Skeletal muscle tissue (tissue), 4 donors: ENCODE results near the gene RPS29. TPM values are rescaled to one million over a fixed set of nuclear protein-coding genes. Genes with fewer than 3 reads are reported as not detected.
"Not testable (repeated sequence)": the region's sequence is repeated elsewhere in the genome, so short reads cannot be mapped to it uniquely, and the experiment has no call there.

ENCODE experiments used
- H3K27ac ChIP-seq: one replicate; pipeline ENCODE4 v1.7.0; 2013; ENCODE audit warnings: mild to moderate bottlenecking, low read depth, low read length, inconsistent platforms
- H3K27me3 ChIP-seq, 3 donors: one replicate each; pipeline ENCODE4 v1.7.0; 2013; ENCODE audit warnings: low read length in 3 of 3; ENCODE audit not compliant: control insufficient read depth in 3 of 3, insufficient read depth in 3 of 3
- H3K36me3 ChIP-seq, 3 donors: one replicate each; pipeline ENCODE4 v1.7.0; 2013; ENCODE audit warnings: low read length in 3 of 3; ENCODE audit not compliant: control insufficient read depth in 3 of 3, insufficient read depth in 3 of 3
- H3K4me1 ChIP-seq, 3 donors: one replicate each; pipeline ENCODE4 v1.7.0; 2013; ENCODE audit warnings: low read length in 3 of 3, mild to moderate bottlenecking in 3 of 3; ENCODE audit not compliant: control insufficient read depth in 3 of 3, insufficient read depth in 3 of 3
- H3K4me3 ChIP-seq, 3 donors: one replicate each; pipeline ENCODE4 v1.7.0; 2013; ENCODE audit warnings: low read length in 3 of 3
- H3K9ac ChIP-seq, 3 donors: one replicate each; pipeline ENCODE4 v1.7.0; 2013; ENCODE audit warnings: low read length in 3 of 3, mild to moderate bottlenecking in 3 of 3, moderate library complexity in 2 of 3, low read depth in 1 of 3
- H3K9me3 ChIP-seq, 3 donors: one replicate each; pipeline ENCODE4 v1.7.0; 2013; ENCODE audit warnings: low read length in 3 of 3; ENCODE audit not compliant: control insufficient read depth in 3 of 3
- total RNA-seq: library from RNA; depleted of rRNA; stranded (reverse); fragments of >200 nt; gene quantifications from one replicate; pipeline ENCODE4 v1.2.3, GENCODE V29; 2014
- donor health status: Osteomylitis.

The RPS29 gene
- total RNA-seq, 1 donor from 2014 or later: 2,999 TPM

- Histone ChIP-seq H3K36me3 (peaks cover 0 to 2% (median 2%) of the 10 kb centered on the region in 3 donors), H3K4me3 (peak within 1 kb of the TSS; percentile 96 to 98 (median 96)), H3K9me3 (no peaks in the 10 kb centered on the region), H3K27ac (peak within 1 kb of the TSS; percentile 95), H3K9ac (peak within 1 kb of the TSS; percentile 96 to 98 (median 96)), H3K27me3 (no peaks in the 10 kb centered on the region), H3K4me1 (peaks cover 4 to 11% (median 5%) of the 10 kb centered on the region in 3 donors)
Measured at GRCh38 chr14:49598485-49599300, 12.5 kb upstream of the RPS29 start, which contains the start of gene LRR1. LRR1 (plus strand) TSS chr14:49598940; CDS start chr14:49599021, 81 bp downstream.

GRCh38 chr14:49598189-49598484 is 12.0 kb upstream of the RPS29 start:
- peaks cover 4 to 11% (median 5%) of the 10 kb centered on the region in 3 donors for H3K4me1 ChIP-seq
- H3K9me3 ChIP-seq: no peaks in the 10 kb centered on the region
- H3K4me3 ChIP-seq: peak overlapping the region; percentile 96 to 98 (median 96)
- H3K9ac ChIP-seq: peak overlapping the region; percentile 96 to 98 (median 96)
- peaks cover 0 to 2% (median 2%) of the 10 kb centered on the region in 3 donors for H3K36me3 ChIP-seq
- peak overlapping the region; percentile 95 for H3K27ac ChIP-seq
- no peaks in the 10 kb centered on the region for H3K27me3 ChIP-seq

GRCh38 chr14:49594347-49595091 is 8.3 kb upstream of the RPS29 start:
- Histone ChIP-seq H3K9me3 (no peaks in the 10 kb centered on the region), H3K4me1 (peaks cover 2 to 7% (median 5%) of the 10 kb centered on the region in 3 donors), H3K4me3 (no peak overlapping the region), H3K36me3 (peaks cover 0 to 2% (median 0%) of the 10 kb centered on the region in 3 donors), H3K9ac (no peak overlapping the region), H3K27me3 (no peaks in the 10 kb centered on the region), H3K27ac (no peak overlapping the region)

- Histone ChIP-seq H3K4me3 (no peak overlapping the region), H3K9me3 (no peaks in the 10 kb centered on the region), H3K4me1 (peaks cover 0 to 5% (median under 1%) of the 10 kb centered on the region in 3 donors), H3K36me3 (peaks cover 0 to under 1% (median 0%) of the 10 kb centered on the region in 3 donors), H3K27ac (no peak overlapping the region), H3K9ac (no peak overlapping the region), H3K27me3 (no peaks in the 10 kb centered on the region)
Measured at GRCh38 chr14:49593016-49593415, 6.8 kb upstream of the RPS29 start.

- peaks cover 5 to 9% (median 6%) of the 10 kb centered on the region in 3 donors for H3K4me1 ChIP-seq
- H3K9ac ChIP-seq: no peak overlapping the region
- H3K4me3 ChIP-seq: no peak overlapping the region
- H3K36me3 ChIP-seq: peaks cover under 1 to 3% (median 3%) of the 10 kb centered on the region in 3 donors
- H3K9me3 ChIP-seq: no peaks in the 10 kb centered on the region
- no peaks in the 10 kb centered on the region for H3K27me3 ChIP-seq
- no peak overlapping the region for H3K27ac ChIP-seq
Measured at GRCh38 chr14:49589387-49589786, 3.2 kb upstream of the RPS29 start.

GRCh38 chr14:49586673-49587460 is 687 bp upstream of the RPS29 start:
- H3K27me3 ChIP-seq: no peaks in the 10 kb centered on the region
- H3K27ac ChIP-seq: peak overlapping the region; percentile 84
- no peaks in the 10 kb centered on the region for H3K9me3 ChIP-seq
- H3K36me3 ChIP-seq: peaks cover 15 to 23% (median 20%) of the 10 kb centered on the region in 3 donors
- peak overlapping the region in 2 of 3 donors; percentile 85 to 98 for H3K9ac ChIP-seq
- H3K4me1 ChIP-seq: peaks cover 9 to 19% (median 9%) of the 10 kb centered on the region in 3 donors
- peak overlapping the region; percentile 81 to 98 (median 95) for H3K4me3 ChIP-seq

GRCh38 chr14:49584981-49585640 is 1.1 kb downstream of the RPS29 start:
- Histone ChIP-seq H3K9ac (peak overlapping the region; percentile 85 to 98 (median 96)), H3K36me3 (peaks cover 15 to 23% (median 20%) of the 10 kb centered on the region in 3 donors), H3K4me3 (peak overlapping the region; percentile 81 to 98 (median 95)), H3K4me1 (peaks cover 9 to 21% (median 11%) of the 10 kb centered on the region in 3 donors), H3K27ac (peak overlapping the region; percentile 84)
- not testable (repeated sequence) for H3K9me3 ChIP-seq, H3K27me3 ChIP-seq

GRCh38 chr14:49584058-49584457 is 2.1 kb downstream of the RPS29 start:
- Histone ChIP-seq H3K36me3 (peaks cover 15 to 26% (median 20%) of the 10 kb centered on the region in 3 donors), H3K27ac (no peak overlapping the region), H3K4me3 (peak overlapping the region in 1 of 3 donors; percentile 16), H3K9ac (no peak overlapping the region), H3K9me3 (no peaks in the 10 kb centered on the region), H3K27me3 (no peaks in the 10 kb centered on the region), H3K4me1 (peaks cover 9 to 24% (median 11%) of the 10 kb centered on the region in 3 donors)

- Histone ChIP-seq H3K9me3 (no peaks in the 10 kb centered on the region), H3K9ac (no peak overlapping the region), H3K27ac (no peak overlapping the region), H3K27me3 (no peaks in the 10 kb centered on the region), H3K4me3 (no peak overlapping the region), H3K36me3 (peaks cover 15 to 26% (median 20%) of the 10 kb centered on the region in 3 donors), H3K4me1 (peaks cover 11 to 24% (median 12%) of the 10 kb centered on the region in 3 donors)
Measured at GRCh38 chr14:49583629-49584028, 2.6 kb downstream of the RPS29 start.
